K562 (cell line): ENCODE data around the gene DNAJB2. TPM values are rescaled to one million over a fixed set of nuclear protein-coding genes. Genes with fewer than 3 reads are reported as not detected.

Source experiments
- BDP1 ChIP-seq: IDR thresholded peaks from 3 replicates; pipeline ENCODE4 v1.6.1; 2011; ENCODE audit not compliant: insufficient read length, insufficient read depth
- CBFA2T3 ChIP-seq: fragments of 450-650 bp; IDR thresholded peaks from 2 replicates; pipeline ENCODE4 v1.6.1; 2017
- CBX8 ChIP-seq: fragments of 200-600 bp; sonication (generic); IDR thresholded peaks from 2 replicates; pipeline ENCODE4 v1.6.1; 2012; ENCODE audit warnings: borderline replicate concordance, mixed run types, low read depth, mild to moderate bottlenecking, moderate library complexity, mixed read lengths, low read length, control low read depth, inconsistent platforms; ENCODE audit not compliant: poor library complexity, severe bottlenecking; ENCODE audit errors: extremely low read depth
- CEBPG ChIP-seq, 3 experiments: fragments of 200-800 bp in 1 of 3; sonication (Bioruptor generic) in 1 of 3; sonication (generic) in 1 of 3; formaldehyde crosslinking in 1 of 3; IDR thresholded peaks in 2 of 3; conservative IDR thresholded peaks in 1 of 3; 2 replicates each; pipeline versions ENCODE4 v1.6.1 to v1.8.0; 2016 to 2022; ENCODE audit warnings: missing compliant biosample characterization in 2 of 3, missing genetic modification characterization in 2 of 3, mild to moderate bottlenecking in 1 of 3, missing genetic modification reagents in 1 of 3
- DPF2 ChIP-seq: fragments of 450-650 bp; IDR thresholded peaks from 2 replicates; pipeline ENCODE4 v1.6.1; 2016
- KDM5B ChIP-seq: fragments of 200-600 bp; sonication (generic); IDR thresholded peaks from 2 replicates; pipeline ENCODE4 v1.6.1; 2012; ENCODE audit warnings: low read depth, mild to moderate bottlenecking, moderate library complexity, low read length, control low read depth, inconsistent platforms; ENCODE audit not compliant: insufficient replicate concordance
- LEF1 ChIP-seq: fragments of 450-650 bp; IDR thresholded peaks from 2 replicates; pipeline ENCODE4 v1.6.1; 2016; ENCODE audit warnings: mild to moderate bottlenecking
- MBD2 ChIP-seq: sonication (generic); IDR thresholded peaks from 2 replicates; pipeline ENCODE4 v1.6.1; 2016; ENCODE audit warnings: low read depth, borderline replicate concordance
- MYBL2 ChIP-seq, 2 experiments: fragments of 450-650 bp in 1 of 2; sonication (generic) in 1 of 2; formaldehyde crosslinking in 1 of 2; IDR thresholded peaks; 2 replicates each; pipeline versions ENCODE4 v1.6.1 to v1.8.1; 2017 to 2022; ENCODE audit warnings: borderline replicate concordance in 1 of 2, inconsistent platforms in 1 of 2, low read depth in 1 of 2, mild to moderate bottlenecking in 1 of 2, missing genetic modification reagents in 1 of 2, moderate library complexity in 1 of 2
- NFYB ChIP-seq: IDR thresholded peaks from 2 replicates; pipeline ENCODE4 v1.6.1; 2011; ENCODE audit warnings: mild to moderate bottlenecking, moderate library complexity; ENCODE audit not compliant: insufficient read length; ENCODE audit errors: extremely low read depth
- PCBP1 ChIP-seq: fragments of 200-400 bp; formaldehyde crosslinking; IDR thresholded peaks from 2 replicates; pipeline ENCODE4 v1.6.1; 2018; ENCODE audit warnings: mild to moderate bottlenecking, low read depth, low read length; ENCODE audit not compliant: poor library complexity, severe bottlenecking
- PHF8 ChIP-seq: fragments of 200-600 bp; sonication (generic); IDR thresholded peaks from 2 replicates; pipeline ENCODE4 v1.6.1; 2012; ENCODE audit warnings: mixed run types, mild to moderate bottlenecking, inconsistent platforms, low read length, moderate library complexity, borderline replicate concordance
- RB1 ChIP-seq: fragments of 450-650 bp; IDR thresholded peaks from 2 replicates; pipeline ENCODE4 v1.6.1; 2017; ENCODE audit warnings: low read depth, mild to moderate bottlenecking
- RBM22 ChIP-seq: fragments of 200-400 bp; formaldehyde crosslinking; IDR thresholded peaks from 2 replicates; pipeline ENCODE4 v1.6.1; 2018; ENCODE audit warnings: low read length, low read depth; ENCODE audit not compliant: poor library complexity, severe bottlenecking
- RFX1 ChIP-seq: fragments of 450-650 bp; IDR thresholded peaks from 2 replicates; pipeline ENCODE4 v1.6.1; 2016; ENCODE audit warnings: mild to moderate bottlenecking, moderate library complexity
- TFAM ChIP-seq: fragments of 250-450 bp; sonication (Bioruptor Pico); conservative IDR thresholded peaks from 2 replicates; pipeline ENCODE4 v1.5.0; 2021; ENCODE audit warnings: mild to moderate bottlenecking, moderate library complexity
- ZC3H8 ChIP-seq: fragments of 450-650 bp; IDR thresholded peaks from 2 replicates; pipeline ENCODE4 v1.6.1; 2017
- ZEB2 ChIP-seq: fragments of 450-650 bp; IDR thresholded peaks from 2 replicates; pipeline ENCODE4 v1.6.1; 2016
- ZFP30 ChIP-seq: fragments of 250-450 bp; sonication (Bioruptor Pico); IDR thresholded peaks from 2 replicates; pipeline ENCODE4 v1.8.0; 2022; ENCODE audit warnings: moderate library complexity, mild to moderate bottlenecking, inconsistent platforms, borderline replicate concordance
- ZNF274 ChIP-seq: IDR thresholded peaks from 2 replicates; pipeline ENCODE4 v1.6.1; 2011; ENCODE audit warnings: low read depth, mild to moderate bottlenecking, low read length, moderate library complexity, borderline replicate concordance
- polyA plus RNA-seq, 8 experiments: library from polyadenylated mRNA; depleted of rRNA in 4 of 8; stranded (reverse) in 5 of 8; unstranded in 3 of 8; fragments of >200 nt; fragmentation: Nextera tagmentation in 2 of 8; fragmentation: Illumina TruSeq in 1 of 8; extraction: Ambion mirVana in 2 of 8; extraction: Trizol in 1 of 8; gene quantifications; 2 replicates each; pipeline versions ENCODE4 v1.2.1 to v1.2.3, GENCODE V29; 2011 to 2014; ENCODE audit warnings: inconsistent platforms in 1 of 8, missing spikeins in 1 of 8
- total RNA-seq, 7 experiments: library from RNA; depleted of rRNA in 6 of 7; stranded (reverse); fragments of >200 nt in 6 of 7; fragmentation: Illumina TruSeq in 2 of 7; extraction: Trizol in 2 of 7; gene quantifications; 2 replicates each; pipeline versions ENCODE4 v1.2.1 to v1.2.3, GENCODE V29; 2011 to 2021; ENCODE audit warnings: low replicate concordance in 1 of 7
- TF ChIP-seq, protein P1 (sequence below): fragments of 450-650 bp; IDR thresholded peaks from 2 replicates; pipeline ENCODE4 v1.6.1; 2017; ENCODE audit warnings: mild to moderate bottlenecking, moderate library complexity
- TF ChIP-seq, protein P2 (sequence below): fragments of 450-650 bp; IDR thresholded peaks from 2 replicates; pipeline ENCODE4 v1.6.1; 2016; ENCODE audit warnings: mild to moderate bottlenecking
- TF ChIP-seq, protein P3 (sequence below): sonication (generic); formaldehyde crosslinking; IDR thresholded peaks from 2 replicates; pipeline ENCODE4 v1.9.0; 2022; ENCODE audit warnings: mild to moderate bottlenecking, missing genetic modification reagents

The DNAJB2 gene
- total and polyA plus RNA-seq, 9 of the 15 experiments (the other 6 are each of a cell fraction or from before 2014, with no cell fraction given) = 0.08 to 3.0 (median 2.2) TPM; not detected in 1

DNA sequence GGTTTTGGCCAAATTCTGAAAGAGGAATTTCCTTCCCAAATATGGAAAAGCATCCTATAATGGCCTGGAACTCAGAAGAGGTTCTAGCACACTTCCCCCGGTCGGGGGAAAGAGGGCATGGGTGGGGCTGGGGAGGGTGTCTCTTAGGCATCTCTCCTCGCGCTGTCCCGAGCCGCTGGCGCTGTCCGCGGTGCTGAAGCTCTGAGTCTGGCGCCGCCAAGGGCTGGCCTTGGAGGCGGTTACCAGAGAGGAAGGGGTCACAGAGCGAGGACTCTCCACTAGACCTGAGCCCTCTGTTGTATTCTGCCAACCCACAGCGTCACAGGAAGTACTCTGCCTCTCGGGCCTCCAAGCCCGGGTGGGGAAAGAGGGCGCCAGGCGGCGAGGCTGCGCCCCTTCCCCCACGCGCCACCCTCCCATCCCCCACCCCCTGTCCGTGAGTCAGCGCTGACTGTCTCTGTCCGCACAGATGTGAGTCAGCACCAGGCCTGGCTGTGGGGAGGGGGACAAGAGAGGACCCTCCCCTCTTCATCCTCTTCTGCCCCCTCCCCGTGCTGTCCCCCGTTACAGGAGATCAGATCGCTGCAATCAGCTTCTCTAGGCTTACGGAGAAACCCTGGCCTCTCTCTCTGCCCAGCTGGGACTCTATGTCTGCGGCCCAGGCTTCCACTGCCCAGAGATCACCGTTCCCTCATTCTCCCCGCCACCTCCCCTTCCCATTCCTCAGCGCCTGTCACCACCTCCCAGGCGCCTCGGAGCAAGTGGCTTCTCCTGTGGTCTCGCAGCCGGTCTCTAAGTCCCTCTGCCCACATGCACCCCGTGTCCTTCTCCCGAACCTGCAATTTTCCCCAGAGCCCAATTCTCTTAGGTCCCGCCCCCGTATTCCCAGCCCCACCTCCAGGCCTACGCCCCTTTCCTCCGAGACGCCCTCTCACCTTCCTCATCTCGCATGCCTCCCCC is 29.3 kb downstream of the DNAJB2 start (continued):
- TF ChIP-seq, protein P1, sequence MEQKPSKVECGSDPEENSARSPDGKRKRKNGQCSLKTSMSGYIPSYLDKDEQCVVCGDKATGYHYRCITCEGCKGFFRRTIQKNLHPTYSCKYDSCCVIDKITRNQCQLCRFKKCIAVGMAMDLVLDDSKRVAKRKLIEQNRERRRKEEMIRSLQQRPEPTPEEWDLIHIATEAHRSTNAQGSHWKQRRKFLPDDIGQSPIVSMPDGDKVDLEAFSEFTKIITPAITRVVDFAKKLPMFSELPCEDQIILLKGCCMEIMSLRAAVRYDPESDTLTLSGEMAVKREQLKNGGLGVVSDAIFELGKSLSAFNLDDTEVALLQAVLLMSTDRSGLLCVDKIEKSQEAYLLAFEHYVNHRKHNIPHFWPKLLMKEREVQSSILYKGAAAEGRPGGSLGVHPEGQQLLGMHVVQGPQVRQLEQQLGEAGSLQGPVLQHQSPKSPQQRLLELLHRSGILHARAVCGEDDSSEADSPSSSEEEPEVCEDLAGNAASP = no peak
- TF ChIP-seq, protein P2, sequence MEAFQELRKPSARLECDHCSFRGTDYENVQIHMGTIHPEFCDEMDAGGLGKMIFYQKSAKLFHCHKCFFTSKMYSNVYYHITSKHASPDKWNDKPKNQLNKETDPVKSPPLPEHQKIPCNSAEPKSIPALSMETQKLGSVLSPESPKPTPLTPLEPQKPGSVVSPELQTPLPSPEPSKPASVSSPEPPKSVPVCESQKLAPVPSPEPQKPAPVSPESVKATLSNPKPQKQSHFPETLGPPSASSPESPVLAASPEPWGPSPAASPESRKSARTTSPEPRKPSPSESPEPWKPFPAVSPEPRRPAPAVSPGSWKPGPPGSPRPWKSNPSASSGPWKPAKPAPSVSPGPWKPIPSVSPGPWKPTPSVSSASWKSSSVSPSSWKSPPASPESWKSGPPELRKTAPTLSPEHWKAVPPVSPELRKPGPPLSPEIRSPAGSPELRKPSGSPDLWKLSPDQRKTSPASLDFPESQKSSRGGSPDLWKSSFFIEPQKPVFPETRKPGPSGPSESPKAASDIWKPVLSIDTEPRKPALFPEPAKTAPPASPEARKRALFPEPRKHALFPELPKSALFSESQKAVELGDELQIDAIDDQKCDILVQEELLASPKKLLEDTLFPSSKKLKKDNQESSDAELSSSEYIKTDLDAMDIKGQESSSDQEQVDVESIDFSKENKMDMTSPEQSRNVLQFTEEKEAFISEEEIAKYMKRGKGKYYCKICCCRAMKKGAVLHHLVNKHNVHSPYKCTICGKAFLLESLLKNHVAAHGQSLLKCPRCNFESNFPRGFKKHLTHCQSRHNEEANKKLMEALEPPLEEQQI = peak; percentile 80
- no peak for TF ChIP-seq ZEB2
- no peak for TF ChIP-seq MBD2
- TF ChIP-seq, protein P3, sequence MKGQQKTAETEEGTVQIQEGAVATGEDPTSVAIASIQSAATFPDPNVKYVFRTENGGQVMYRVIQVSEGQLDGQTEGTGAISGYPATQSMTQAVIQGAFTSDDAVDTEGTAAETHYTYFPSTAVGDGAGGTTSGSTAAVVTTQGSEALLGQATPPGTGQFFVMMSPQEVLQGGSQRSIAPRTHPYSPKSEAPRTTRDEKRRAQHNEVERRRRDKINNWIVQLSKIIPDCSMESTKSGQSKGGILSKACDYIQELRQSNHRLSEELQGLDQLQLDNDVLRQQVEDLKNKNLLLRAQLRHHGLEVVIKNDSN = no peak
- TF ChIP-seq PCBP1 = no peak
- no peak for TF ChIP-seq BDP1
- no peak for TF ChIP-seq MYBL2 (IDR thresholded peaks at IDR 0.05; ENCODE audit: low read depth)
- TF ChIP-seq MYBL2 (CRISPR knock-in tag; IDR thresholded peaks at IDR 0.05; ENCODE audit: borderline replicate concordance) = no peak
- no peak for TF ChIP-seq RFX1
- TF ChIP-seq KDM5B = no peak
- TF ChIP-seq PHF8 = no peak
- TF ChIP-seq CBX8 = no peak
- TF ChIP-seq RBM22 = no peak
- no peak for TF ChIP-seq ZFP30 (CRISPR knock-in tag)
- no peak for TF ChIP-seq LEF1
- no peak for TF ChIP-seq CEBPG (CRISPR knock-in tag; IDR thresholded peaks at IDR 0.05)
- no peak for TF ChIP-seq CEBPG (tag; conservative IDR thresholded peaks at IDR 0.05 in 1 of 2, IDR thresholded peaks at IDR 0.05 in 1 of 2)
- TF ChIP-seq ZC3H8 = no peak
- TF ChIP-seq RB1 = peak; percentile 62; the same call in 1 of the 2 replicates
- no peak for TF ChIP-seq TFAM (CRISPR knock-in tag)
- peak; percentile 78 for TF ChIP-seq DPF2
- no peak for TF ChIP-seq ZNF274
- no peak for TF ChIP-seq NFYB
- 0 out of 2 replicates have a peak, but pooled peaks have one; percentile 28 for TF ChIP-seq CBFA2T3
